Activated T-cell treated with anti-CD3 and anti-CD28 coated beads for 4 hours (primary cell): Measurements from ENCODE around the gene SRGAP3.

Experiments
- DNase-seq: peaks from one replicate; pipeline ENCODE4 v3.0.0-alpha.2; 2020

SRGAP3 gene

GRCh38 chr3:9077029-9077428, 172.4 kb downstream of the SRGAP3 start:
- DNase-seq: no peak

- no peak for DNase-seq
Measured at GRCh38 chr3:9075762-9076161, 173.7 kb downstream of the SRGAP3 start.

GRCh38 chr3:9074079-9074478, 175.4 kb downstream of the SRGAP3 start:
- no peak for DNase-seq

GRCh38 chr3:9072667-9073009, 176.8 kb downstream of the SRGAP3 start:
- DNase-seq: no peak

- no peak for DNase-seq
Measured at GRCh38 chr3:9071936-9072666, 177.3 kb downstream of the SRGAP3 start.

- DNase-seq: no peak
Measured at GRCh38 chr3:9070961-9071360, 178.5 kb downstream of the SRGAP3 start.

- DNase-seq: no peak
Measured at GRCh38 chr3:9069971-9070370, 179.5 kb downstream of the SRGAP3 start.

GRCh38 chr3:9068051-9068450, 181.4 kb downstream of the SRGAP3 start:
- no peak for DNase-seq

- no peak for DNase-seq
Measured at GRCh38 chr3:9067352-9067975, 182.0 kb downstream of the SRGAP3 start.

GRCh38 chr3:9066775-9067174, 182.7 kb downstream of the SRGAP3 start:
- no peak for DNase-seq

GRCh38 chr3:9066141-9066540, 183.3 kb downstream of the SRGAP3 start:
- DNase-seq: no peak

- no peak for DNase-seq
Measured at GRCh38 chr3:9064850-9065249, 184.6 kb downstream of the SRGAP3 start.

- DNase-seq: no peak
Measured at GRCh38 chr3:9064251-9064650, 185.2 kb downstream of the SRGAP3 start.

GRCh38 chr3:9062570-9062969, 186.9 kb downstream of the SRGAP3 start:
- no peak for DNase-seq

GRCh38 chr3:9061634-9062033, 187.8 kb downstream of the SRGAP3 start:
- DNase-seq: no peak

GRCh38 chr3:9059489-9060400, 189.7 kb downstream of the SRGAP3 start:
- DNase-seq: no peak

- DNase-seq: no peak
Measured at GRCh38 chr3:9056581-9056980, 192.9 kb downstream of the SRGAP3 start.

- no peak for DNase-seq
Measured at GRCh38 chr3:9047452-9048346, 201.7 kb downstream of the SRGAP3 start.

GRCh38 chr3:9045371-9045770, 204.1 kb downstream of the SRGAP3 start:
- DNase-seq: no peak

- no peak for DNase-seq
Measured at GRCh38 chr3:9043063-9043462, 206.4 kb downstream of the SRGAP3 start.

- no peak for DNase-seq
Measured at GRCh38 chr3:9041626-9042025, 207.8 kb downstream of the SRGAP3 start.

- no peak for DNase-seq
Measured at GRCh38 chr3:9040996-9041395, 208.4 kb downstream of the SRGAP3 start.
